ENCODE data around the gene IQCK. TPM values are rescaled to one million over a fixed set of nuclear protein-coding genes. Genes with fewer than 3 reads are reported as not detected.

Gene IQCK
- total RNA-seq, 2 donors from 2014 or later = 1.7 to 2.9 TPM

DNA sequence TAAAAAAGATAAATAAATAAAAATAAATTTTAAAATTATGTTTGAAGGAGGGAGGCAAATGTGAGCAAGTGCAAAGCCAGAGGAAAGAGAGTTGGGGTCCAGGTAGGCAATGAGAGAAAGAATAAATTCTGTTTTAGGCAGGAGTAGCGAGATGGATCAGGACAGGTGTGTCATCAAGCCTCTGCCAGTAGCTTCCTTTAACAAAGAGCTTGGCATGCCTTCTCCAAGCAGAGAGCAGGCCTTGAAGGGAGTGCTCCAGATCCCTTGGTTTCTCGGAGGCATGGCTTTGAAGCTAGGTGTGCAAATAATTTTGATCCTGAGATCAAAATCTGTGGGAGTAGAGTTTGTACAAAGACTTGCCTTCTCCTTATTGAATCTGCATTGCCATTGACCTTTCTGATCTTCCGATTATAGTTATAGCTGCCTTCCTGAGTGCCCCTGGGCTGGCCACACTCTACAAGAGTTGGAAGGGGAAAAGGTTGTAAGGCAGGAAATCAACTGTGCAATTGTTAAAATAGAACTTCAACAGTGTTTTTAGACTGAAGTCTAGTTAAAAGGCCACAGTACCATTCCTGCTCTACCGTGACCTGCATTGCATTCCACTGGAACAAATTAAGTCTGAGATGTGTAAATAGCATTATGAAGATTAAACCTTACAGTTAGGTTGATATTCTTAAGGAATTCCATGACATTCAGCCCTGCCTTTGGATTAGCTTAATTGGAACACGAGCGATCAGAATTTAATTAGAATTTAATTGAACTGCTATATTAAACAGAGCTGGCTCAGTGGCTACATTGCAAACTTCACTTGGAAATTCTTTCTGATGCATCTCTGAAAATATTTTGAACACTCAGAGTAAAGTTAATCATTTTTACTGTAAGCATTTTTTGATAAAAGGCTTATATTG, 33.7 kb downstream of the IQCK start:
- no peaks in the 10 kb centered on the region for H3K9me3 Mint-ChIP-seq
- no peak for ATAC-seq (replicated peaks)
- H3K27ac Mint-ChIP-seq = no peak overlapping the region

DNA sequence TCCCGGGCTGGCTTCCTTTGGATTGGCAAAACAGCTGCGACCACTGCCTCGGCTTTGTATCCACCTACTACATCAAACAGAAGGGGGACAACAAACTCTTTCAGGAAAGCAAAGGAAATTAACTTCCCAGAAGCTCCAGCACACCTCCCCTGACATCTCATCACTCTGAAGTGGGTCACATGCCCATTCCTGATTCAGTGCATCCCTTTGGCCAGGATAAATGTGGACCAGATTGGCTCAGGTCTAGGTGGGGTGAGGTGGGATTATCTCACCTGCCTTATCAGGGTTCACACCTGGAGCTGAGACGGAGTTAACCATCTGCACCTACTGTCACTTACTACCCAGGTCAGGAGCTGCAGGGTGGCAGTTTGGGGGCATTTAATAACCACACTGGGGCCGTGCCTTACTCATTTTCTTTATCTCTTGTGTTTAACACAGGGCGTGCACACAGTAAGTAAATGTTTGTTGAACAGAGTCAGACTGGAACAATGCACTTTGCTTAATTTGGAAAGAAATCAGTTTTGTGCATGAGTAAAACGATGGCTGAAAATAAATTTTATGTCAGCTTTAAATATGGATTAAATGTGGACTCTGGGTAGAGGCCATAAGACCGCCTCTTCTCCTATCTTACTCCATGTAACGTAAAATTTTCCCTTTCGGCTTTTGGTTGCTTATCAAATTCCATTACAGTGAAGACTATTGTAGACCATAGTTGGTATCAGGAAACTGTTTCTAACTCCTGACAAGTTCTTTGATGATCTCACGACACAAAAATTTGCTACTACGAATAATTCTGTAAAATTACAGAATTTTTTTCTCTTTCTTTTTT, 36.0 kb downstream of the IQCK start:
- no peak overlapping the region for H3K27ac Mint-ChIP-seq
- H3K9me3 Mint-ChIP-seq = no peaks in the 10 kb centered on the region
- H3K4me3 Mint-ChIP-seq = no peak overlapping the region
- ATAC-seq (replicated peaks) = no peak
- H3K36me3 Mint-ChIP-seq (ENCODE audit: low read depth) = no peaks in the 10 kb centered on the region
- H3K27me3 Mint-ChIP-seq = no peaks in the 10 kb centered on the region
- H3K4me1 Mint-ChIP-seq = no peaks in the 10 kb centered on the region

More for the DNA sequence above, 33.7 kb downstream of the IQCK start:
- Mint-ChIP-seq H3K27me3 (no peaks in the 10 kb centered on the region), H3K4me1 (no peaks in the 10 kb centered on the region), H3K36me3 (ENCODE audit: low read depth) (no peaks in the 10 kb centered on the region), H3K4me3 (no peak overlapping the region)

DNA sequence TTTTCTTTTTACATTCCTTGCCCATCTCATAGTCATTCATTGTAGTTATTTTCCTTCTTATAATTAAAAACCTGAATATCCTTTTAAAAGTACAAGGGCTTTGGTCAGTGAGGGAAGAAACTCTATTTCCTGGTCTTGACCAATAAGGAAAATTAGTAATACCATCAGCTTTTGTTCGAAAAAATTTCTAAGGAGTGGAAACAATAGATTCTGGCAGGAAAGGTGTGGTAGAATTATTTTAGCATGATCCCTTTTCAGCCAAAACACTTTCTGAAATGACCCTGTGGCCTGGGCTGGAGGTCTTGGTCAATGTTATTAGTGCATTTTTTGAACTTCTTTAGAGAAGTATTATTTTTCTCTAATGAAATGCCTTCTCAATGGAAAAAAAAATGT, 36.6 kb downstream of the IQCK start:
- H3K36me3 Mint-ChIP-seq (ENCODE audit: low read depth) = no peaks in the 10 kb centered on the region
- H3K9me3 Mint-ChIP-seq = no peaks in the 10 kb centered on the region
- H3K27me3 Mint-ChIP-seq = no peaks in the 10 kb centered on the region
- H3K4me1 Mint-ChIP-seq = no peaks in the 10 kb centered on the region
- no peak overlapping the region for H3K27ac Mint-ChIP-seq
- no peak for ATAC-seq (replicated peaks)
- H3K4me3 Mint-ChIP-seq = no peak overlapping the region

DNA sequence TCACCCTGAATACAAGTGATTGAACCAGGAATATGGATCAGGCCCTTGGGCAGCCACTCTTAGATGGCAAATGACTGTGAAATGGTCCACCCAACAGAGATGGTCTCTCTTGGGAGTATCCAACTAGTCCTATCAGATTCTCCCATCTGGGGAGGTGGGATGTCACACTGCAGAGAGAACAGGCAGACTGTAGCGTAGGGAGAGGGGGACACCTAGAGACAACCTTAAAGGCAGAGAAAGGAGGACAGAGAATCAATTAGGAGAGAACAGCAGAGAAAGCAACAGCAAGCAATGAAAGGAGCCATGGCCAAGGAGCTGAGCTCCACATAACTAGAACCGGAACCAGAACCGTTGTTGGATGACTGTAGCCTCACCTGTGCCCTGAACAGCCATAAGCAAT, 37.2 kb downstream of the IQCK start:
- no peak overlapping the region for H3K27ac Mint-ChIP-seq
- H3K36me3 Mint-ChIP-seq (ENCODE audit: low read depth) = no peaks in the 10 kb centered on the region
- H3K27me3 Mint-ChIP-seq = no peaks in the 10 kb centered on the region
- H3K4me3 Mint-ChIP-seq = no peak overlapping the region
- H3K4me1 Mint-ChIP-seq = no peaks in the 10 kb centered on the region
- no peak for ATAC-seq (replicated peaks)
- no peaks in the 10 kb centered on the region for H3K9me3 Mint-ChIP-seq

DNA sequence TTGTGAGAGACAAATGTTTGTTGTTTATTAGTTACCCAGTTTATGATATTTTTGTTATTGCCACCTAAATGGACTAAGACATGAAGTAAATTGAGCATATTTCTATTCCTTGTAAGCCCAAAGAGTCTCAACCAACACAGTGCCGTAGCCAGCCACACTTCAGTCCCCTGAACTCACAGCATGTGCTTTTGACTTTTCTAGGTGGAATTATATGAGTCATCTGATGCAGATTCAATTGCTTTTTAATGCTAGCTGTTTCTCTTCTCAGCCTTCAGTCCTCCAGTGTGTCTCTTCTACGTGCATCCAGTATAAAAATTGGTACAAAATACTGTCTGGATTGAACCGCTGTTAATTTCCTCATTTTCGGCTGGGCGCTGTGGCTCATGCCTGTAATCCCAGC, 39.0 kb downstream of the IQCK start:
- Mint-ChIP-seq H3K36me3 (ENCODE audit: low read depth) (no peaks in the 10 kb centered on the region), H3K27ac (no peak overlapping the region), H3K9me3 (no peaks in the 10 kb centered on the region), H3K4me1 (no peaks in the 10 kb centered on the region), H3K4me3 (no peak overlapping the region), H3K27me3 (no peaks in the 10 kb centered on the region)
- no peak for ATAC-seq (replicated peaks)

DNA sequence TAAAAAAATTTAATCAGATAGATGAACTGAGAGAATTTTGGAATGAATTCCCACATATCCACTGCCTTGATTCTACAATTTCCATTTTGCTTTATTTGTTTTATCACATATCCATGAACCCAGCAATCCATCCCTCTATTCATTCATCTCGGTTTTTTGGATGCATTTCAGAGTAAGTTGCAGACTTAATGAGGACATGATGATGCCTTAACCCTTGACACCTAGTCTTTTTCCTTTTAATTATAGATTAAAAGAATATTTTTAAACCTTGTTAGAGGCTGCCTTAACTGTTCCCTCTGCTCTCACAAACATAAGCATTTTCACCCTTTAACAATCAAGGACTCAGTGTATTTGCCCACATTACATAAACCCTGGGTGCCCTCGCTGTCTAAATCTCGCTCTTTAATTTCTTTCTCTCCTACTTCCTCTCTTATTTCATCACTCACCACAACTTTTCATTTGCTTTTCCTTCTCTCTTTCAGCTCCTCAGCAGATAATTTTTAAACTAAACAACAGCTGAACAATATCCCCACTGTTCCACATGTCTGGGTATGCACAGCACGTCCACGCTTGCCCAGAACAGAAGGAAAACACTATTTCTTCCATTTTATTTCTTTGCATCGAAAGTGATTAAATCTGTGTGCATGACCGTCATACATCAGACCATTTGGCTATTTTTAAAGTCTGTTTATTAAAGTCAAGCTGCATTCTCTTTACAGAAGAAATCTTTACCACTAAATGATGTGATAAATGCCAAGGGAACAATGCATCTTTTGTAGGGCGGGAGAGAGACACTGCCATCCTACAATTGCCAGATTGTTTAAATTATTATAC, 39.9 kb downstream of the IQCK start:
- no peaks in the 10 kb centered on the region for H3K9me3 Mint-ChIP-seq
- H3K4me3 Mint-ChIP-seq = no peak overlapping the region
- ATAC-seq (replicated peaks) = no peak
- H3K4me1 Mint-ChIP-seq = no peaks in the 10 kb centered on the region
- no peaks in the 10 kb centered on the region for H3K36me3 Mint-ChIP-seq (ENCODE audit: low read depth)
- no peak overlapping the region for H3K27ac Mint-ChIP-seq
- no peaks in the 10 kb centered on the region for H3K27me3 Mint-ChIP-seq

DNA sequence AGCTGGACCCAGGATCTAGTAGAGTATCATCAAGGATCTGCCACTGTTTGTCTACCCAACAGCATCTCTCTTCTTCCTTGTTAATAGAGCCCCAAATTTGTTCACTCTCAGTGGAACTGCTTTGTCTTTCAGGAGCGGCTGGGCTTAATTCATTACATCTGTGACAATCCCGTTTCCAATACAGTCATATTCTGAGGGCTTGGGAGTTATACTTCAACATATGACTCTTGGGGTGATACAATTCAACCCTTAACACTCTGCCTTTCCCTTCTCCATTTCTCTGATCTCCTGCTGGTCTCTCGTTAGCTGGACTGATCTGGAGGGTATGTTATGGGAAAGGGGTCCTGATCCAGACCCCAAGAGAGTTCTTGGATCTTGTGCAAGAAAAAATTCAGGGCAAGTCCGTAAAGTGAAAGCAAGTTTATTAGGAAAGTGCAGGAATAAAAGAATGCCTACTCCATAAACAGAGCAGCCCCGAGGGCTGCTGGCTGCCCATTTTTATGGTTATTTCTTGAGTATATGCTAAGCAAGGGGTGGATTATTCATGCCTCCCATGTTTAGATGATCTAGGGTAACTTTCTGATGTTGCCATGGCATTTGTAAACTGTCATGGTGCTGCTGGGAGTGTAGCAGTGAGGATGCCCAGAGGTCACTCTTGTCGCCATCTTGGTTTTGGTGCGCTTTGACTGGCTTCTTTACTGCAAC, 42.4 kb downstream of the IQCK start:
- Mint-ChIP-seq H3K36me3 (ENCODE audit: low read depth) (no peaks in the 10 kb centered on the region), H3K27ac (no peak overlapping the region), H3K4me1 (no peaks in the 10 kb centered on the region), H3K4me3 (no peak overlapping the region), H3K27me3 (no peaks in the 10 kb centered on the region), H3K9me3 (no peaks in the 10 kb centered on the region)
- no peak for ATAC-seq (replicated peaks)

DNA sequence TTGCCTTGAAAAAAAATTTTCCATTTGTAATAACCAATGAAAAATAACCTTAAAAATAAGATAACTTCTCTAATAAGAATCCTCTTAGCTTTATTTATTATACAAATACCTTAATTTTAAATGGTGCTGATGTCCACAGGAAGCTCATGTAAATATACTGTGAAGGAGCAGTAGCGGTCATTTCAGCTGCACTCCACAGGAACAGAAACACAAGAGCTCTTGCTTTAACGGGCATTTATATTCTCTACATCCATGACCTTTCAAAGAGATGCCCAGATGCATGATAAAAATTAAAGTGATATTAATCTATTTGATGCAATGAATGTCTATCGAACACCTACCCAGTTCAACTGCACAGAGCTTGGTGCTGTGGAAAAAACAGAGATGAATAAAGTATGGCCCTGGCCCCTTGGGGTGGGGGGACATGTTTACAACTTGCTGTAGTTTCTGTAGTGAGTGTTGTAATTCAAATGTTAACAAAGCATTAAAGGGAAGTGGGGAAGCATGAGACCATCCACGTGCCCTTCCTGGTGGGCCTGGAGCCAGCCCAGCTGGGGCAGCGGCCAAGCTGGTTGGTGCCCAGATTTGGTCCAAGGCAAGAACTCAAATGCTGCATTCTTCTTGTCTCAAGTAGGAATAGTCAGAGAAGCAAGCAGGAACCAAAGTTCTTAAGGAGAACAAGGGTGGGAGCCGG, 47.9 kb downstream of the IQCK start:
- H3K4me3 Mint-ChIP-seq = no peak overlapping the region
- H3K27me3 Mint-ChIP-seq = no peaks in the 10 kb centered on the region
- H3K36me3 Mint-ChIP-seq (ENCODE audit: low read depth) = no peaks in the 10 kb centered on the region
- ATAC-seq (replicated peaks) = no peak
- H3K4me1 Mint-ChIP-seq = no peaks in the 10 kb centered on the region
- no peak overlapping the region for H3K27ac Mint-ChIP-seq
- peaks cover 14% of the 10 kb centered on the region for H3K9me3 Mint-ChIP-seq

DNA sequence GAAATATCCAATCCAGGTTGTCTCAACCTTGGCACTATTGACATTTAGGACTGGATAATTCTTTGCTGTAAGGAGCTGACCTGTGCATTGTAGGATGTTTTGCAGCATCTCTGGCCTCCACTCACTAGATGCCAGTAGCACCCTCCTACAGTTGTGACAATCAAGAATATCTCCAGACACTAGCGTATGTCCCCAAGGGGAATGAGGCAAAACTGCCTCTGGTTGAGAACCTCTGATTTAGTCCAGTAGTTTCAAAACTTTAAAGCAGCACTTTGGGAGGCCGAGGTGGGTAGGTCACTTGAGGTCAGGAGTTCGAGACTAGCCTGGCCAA, 48.4 kb downstream of the IQCK start:
- Mint-ChIP-seq H3K4me3 (no peak overlapping the region), H3K4me1 (no peaks in the 10 kb centered on the region), H3K27me3 (no peaks in the 10 kb centered on the region), H3K27ac (no peak overlapping the region), H3K36me3 (ENCODE audit: low read depth) (no peaks in the 10 kb centered on the region), H3K9me3 (peaks cover 14% of the 10 kb centered on the region)
- ATAC-seq (replicated peaks) = no peak

DNA sequence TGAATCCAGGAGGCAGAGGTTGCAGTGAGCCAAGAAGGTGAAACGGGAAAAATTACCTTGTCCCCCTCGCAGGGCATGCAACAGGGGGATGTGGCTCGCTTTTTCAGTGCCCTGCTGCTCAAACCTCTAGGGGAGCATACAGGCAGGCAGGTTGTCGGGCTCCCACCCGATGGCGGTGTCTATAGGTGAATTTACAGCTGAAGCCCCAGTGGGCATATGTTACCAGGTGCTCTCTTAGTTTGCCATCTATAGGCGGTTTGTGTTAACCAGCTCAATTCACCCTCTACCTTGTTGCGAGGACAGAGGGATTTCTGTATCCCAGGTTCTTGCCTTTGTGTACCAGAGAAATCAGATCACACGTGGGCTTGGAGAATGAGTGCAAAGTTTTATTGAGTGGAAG, 48.9 kb downstream of the IQCK start:
- Mint-ChIP-seq H3K36me3 (ENCODE audit: low read depth) (no peaks in the 10 kb centered on the region), H3K4me1 (no peaks in the 10 kb centered on the region), H3K27ac (no peak overlapping the region), H3K9me3 (peaks cover 14% of the 10 kb centered on the region), H3K27me3 (no peaks in the 10 kb centered on the region), H3K4me3 (no peak overlapping the region)
- no peak for ATAC-seq (replicated peaks)

DNA sequence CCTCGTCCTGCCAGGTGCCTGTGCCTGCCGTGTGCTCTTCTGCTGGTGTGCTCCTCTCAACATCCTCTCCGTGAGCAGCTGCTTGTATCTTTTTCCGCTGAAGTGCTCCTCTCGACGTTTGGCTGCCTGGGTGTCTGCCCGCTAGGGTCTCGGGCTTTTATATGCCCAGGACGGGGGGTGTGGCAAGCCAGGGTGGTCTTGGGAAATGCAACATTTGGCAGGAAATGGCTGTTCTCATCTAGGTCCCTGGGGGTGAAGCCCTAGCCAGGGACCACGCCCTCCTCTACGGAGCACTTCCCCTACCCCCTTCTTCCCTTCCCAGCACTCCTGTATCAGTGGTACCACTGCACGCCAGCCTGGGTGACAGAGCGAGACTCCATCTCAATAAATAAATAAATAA, 49.4 kb downstream of the IQCK start:
- H3K36me3 Mint-ChIP-seq (ENCODE audit: low read depth) = no peaks in the 10 kb centered on the region
- peaks cover 14% of the 10 kb centered on the region for H3K9me3 Mint-ChIP-seq
- H3K4me3 Mint-ChIP-seq = no peak overlapping the region
- ATAC-seq (replicated peaks) = no peak
- H3K4me1 Mint-ChIP-seq = no peaks in the 10 kb centered on the region
- H3K27me3 Mint-ChIP-seq = no peaks in the 10 kb centered on the region
- no peak overlapping the region for H3K27ac Mint-ChIP-seq

DNA sequence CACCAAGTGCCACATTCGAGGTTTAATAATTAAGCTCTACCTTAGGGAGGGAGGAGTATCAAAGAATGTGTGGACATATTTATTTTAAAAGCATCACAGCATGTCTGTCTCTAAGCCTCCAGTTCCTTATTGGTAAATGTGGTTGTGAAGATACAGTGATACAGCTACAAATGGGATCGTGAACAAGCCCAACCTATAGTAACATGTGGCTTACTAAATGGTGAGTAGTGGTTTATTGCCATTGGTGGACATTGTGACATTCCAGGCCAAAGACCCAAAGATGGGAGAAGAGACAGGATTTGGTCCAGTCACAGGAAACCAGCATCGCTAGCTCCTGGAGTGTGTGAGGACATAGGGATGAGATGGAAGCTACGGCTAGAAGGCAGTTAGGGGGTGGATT, 51.2 kb downstream of the IQCK start:
- H3K27ac Mint-ChIP-seq = no peak overlapping the region
- peaks cover 14% of the 10 kb centered on the region for H3K9me3 Mint-ChIP-seq
- H3K36me3 Mint-ChIP-seq (ENCODE audit: low read depth) = no peaks in the 10 kb centered on the region
- H3K4me1 Mint-ChIP-seq = no peaks in the 10 kb centered on the region
- H3K27me3 Mint-ChIP-seq = no peaks in the 10 kb centered on the region
- H3K4me3 Mint-ChIP-seq = no peak overlapping the region
- ATAC-seq (replicated peaks) = no peak

DNA sequence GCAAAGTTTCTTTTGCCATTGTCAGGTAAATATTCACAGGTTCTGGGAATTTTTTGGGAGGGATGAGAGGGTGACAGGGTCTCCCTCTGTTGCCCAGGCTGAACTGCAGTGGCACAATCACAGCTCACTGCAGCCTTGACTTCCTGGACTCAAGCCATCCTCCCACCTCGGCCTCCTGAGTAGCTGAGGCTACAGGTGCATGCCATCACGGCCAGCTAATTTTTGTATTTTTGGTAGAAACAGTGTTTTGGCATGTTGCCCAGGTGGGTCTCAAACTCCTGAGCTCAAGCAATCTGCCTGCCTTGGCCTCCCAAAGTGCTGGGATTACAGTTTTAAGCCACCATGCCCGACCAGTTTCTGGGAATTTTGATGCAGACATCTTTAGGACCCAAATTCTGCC, 53.0 kb downstream of the IQCK start:
- no peaks in the 10 kb centered on the region for H3K27me3 Mint-ChIP-seq
- H3K36me3 Mint-ChIP-seq (ENCODE audit: low read depth) = no peaks in the 10 kb centered on the region
- no peaks in the 10 kb centered on the region for H3K4me1 Mint-ChIP-seq
- peaks cover 14% of the 10 kb centered on the region for H3K9me3 Mint-ChIP-seq
- no peak overlapping the region for H3K27ac Mint-ChIP-seq
- no peak for ATAC-seq (replicated peaks)
- no peak overlapping the region for H3K4me3 Mint-ChIP-seq

Measured in activated T-helper 17 cell treated with anti-CD3 and anti-CD28 coated beads, Interleukin-2, amount 50 U/mL, for 72 hours (primary cell).